Measurements from ENCODE around the gene NEAT1. TPM values are rescaled to one million over a fixed set of nuclear protein-coding genes. Genes with fewer than 3 reads are reported as not detected.

The NEAT1 gene
- total and polyA plus RNA-seq, 12 donors = 20.9 to 6,838 (median 335) TPM

GRCh38 chr11:65479184-65480145 is 56.9 kb downstream of the NEAT1 start:
- Histone ChIP-seq H3K4me1 (replicated peaks in 1 of 2) (peaks cover 37 to 51% of the 10 kb centered on the region in 2 donors), H3K27me3 (no peaks in the 10 kb centered on the region), H3K27ac (peak overlapping the region; percentile 97 to 100 (median 99)), H3K36me3 (replicated peaks in 1 of 2) (no peaks in the 10 kb centered on the region), H3K9me3 (replicated peaks in 1 of 3) (no peaks in the 10 kb centered on the region), H3K4me3 (peak overlapping the region in 1 of 4 donors; percentile 16)
- peak in 6 of 7 donors; percentile 57 to 84 (median 72) for DNase-seq
- WGBS, 4 donors = 44 to 60% (median 56%) methylated on average over 8 to 11 of the region's 11 CpGs
- intact Hi-C loops (cut with DNase I) = no loop called here
- TF ChIP-seq POLR2A (IDR thresholded peaks at IDR 0.05) (peak in 1 of 2 donors; percentile 30), CTCF (IDR thresholded peaks at IDR 0.05) (peak in 3 of 6 experiments; percentile 13 to 31 (median 18))

DNA sequence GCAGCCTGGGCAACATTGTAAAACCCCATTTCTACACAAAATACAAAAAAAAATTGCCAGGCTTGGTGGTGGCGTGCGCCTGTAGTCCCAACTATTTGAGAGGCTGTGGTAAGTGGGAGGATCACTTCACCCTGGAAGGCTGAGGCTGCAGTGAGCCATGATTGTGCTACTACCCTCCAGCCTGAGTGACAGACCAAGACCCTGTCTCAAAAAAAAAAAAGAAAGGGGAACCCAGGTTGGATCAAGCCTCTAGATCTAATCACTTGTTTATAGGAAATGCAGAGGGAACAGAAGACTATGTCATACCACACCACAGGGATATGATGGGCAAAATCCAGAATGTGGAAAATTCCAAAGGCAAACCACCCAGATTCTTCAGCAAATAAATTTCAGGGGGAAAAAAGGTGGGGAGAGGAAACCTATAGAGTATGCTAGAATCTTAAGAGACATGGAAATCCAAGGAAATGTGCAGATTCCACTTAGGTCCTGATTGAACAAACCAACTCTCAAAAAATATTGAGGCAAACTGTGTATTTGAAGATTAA is 59.8 kb downstream of the NEAT1 start:
- Histone ChIP-seq H3K36me3 (replicated peaks in 1 of 2) (no peaks in the 10 kb centered on the region), H3K27me3 (no peaks in the 10 kb centered on the region), H3K9me3 (replicated peaks in 1 of 3) (no peaks in the 10 kb centered on the region), H3K4me3 (no peak overlapping the region), H3K27ac (peak overlapping the region in 3 of 5 donors; percentile 23 to 100 (median 97)), H3K4me1 (replicated peaks in 1 of 2) (peaks cover 49 to 66% of the 10 kb centered on the region in 2 donors)
- DNase-seq = no peak
- WGBS, 4 donors = 96 to 100% (median 100%) methylated on average over 2 of the region's 2 CpGs
- intact Hi-C loops (cut with DNase I) = no loop called here
- TF ChIP-seq CTCF (IDR thresholded peaks at IDR 0.05) = no peak
- no peak for TF ChIP-seq POLR2A (IDR thresholded peaks at IDR 0.05)

DNA sequence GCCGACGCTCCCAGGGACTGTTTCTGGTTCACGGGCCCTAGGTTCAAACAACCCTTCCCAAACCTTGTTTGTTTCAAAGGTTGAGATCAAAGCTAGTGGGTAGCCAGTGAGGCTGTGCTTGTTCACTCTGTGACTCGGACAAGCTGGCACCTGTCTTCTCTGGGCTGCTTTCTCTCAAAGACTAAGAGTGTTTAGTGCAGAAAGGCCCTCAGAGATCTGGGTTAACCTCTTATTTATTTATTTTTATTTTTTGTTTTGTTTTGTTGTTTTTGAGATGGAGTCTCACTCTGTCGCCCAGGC is 63.3 kb downstream of the NEAT1 start:
- intact Hi-C loops (cut with DNase I) = no loop called here
- TF ChIP-seq POLR2A (IDR thresholded peaks at IDR 0.05) (no peak), CTCF (IDR thresholded peaks at IDR 0.05) (no peak)

More for the DNA sequence above, 63.3 kb downstream of the NEAT1 start:
- Histone ChIP-seq H3K4me1 (replicated peaks in 1 of 2) (peaks cover 56 to 69% of the 10 kb centered on the region in 2 donors), H3K36me3 (replicated peaks in 1 of 2) (no peaks in the 10 kb centered on the region), H3K27me3 (no peaks in the 10 kb centered on the region), H3K4me3 (no peak overlapping the region), H3K9me3 (replicated peaks in 1 of 3) (no peaks in the 10 kb centered on the region), H3K27ac (peak overlapping the region; percentile 68 to 99 (median 91))
- 47 to 54% (median 52%) methylated on average over 5 of the region's 5 CpGs for WGBS, 4 donors
- DNase-seq = no peak
